ENCODE results near the gene RAB20. TPM values are rescaled to one million over a fixed set of nuclear protein-coding genes. Genes with fewer than 3 reads are reported as not detected.

RAB20 gene
- total and polyA plus RNA-seq, 9 of the 15 experiments (the other 6 are each of a cell fraction or from before 2014, with no cell fraction given) = 0.62 to 9.2 (median 5.4) TPM

DNA sequence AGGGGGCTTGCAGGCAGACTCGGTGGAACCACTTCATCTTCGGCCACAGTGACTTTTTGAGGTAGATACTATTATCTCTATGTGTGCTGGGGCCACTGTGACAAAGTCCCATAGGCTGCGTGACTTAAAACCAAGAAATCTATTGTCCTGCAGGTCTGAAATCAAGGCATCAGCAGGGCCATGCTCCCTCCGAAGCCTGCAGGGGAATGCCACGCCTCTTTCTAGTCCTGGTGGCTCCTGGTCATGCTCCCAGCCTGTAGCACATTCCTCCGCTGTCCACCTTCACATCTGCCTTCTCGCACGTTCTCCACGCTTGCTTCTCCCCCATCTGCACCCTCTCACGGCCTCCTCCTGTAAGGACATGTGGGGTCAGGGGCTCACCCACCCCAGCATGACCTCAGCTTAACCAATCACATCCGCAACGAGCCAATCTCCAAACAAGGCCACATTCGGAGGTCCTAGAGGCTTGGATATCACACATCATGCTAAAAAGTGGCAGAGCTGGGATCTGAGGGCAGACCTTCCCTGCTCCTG is 21.0 kb upstream of the RAB20 start:
- WGBS (ENCODE audit: insufficient coverage, low coverage, missing lambda C conversion rate) = 54% methylated on average over 11 of the region's 13 CpGs
- no peaks in the 10 kb centered on the region for H3K36me3 ChIP-seq (ENCODE audit: control insufficient read depth, insufficient read depth, low read length)
- no peak overlapping the region for H3K4me3 ChIP-seq
- no peaks in the 10 kb centered on the region for H3K9me1 ChIP-seq (ENCODE audit: control insufficient read depth, insufficient read depth, low read length)
- FAIRE-seq (no peak), DNase-seq (ENCODE audit: extremely low read depth in 1 of 4, low spot score in 3 of 4) (no peak), ATAC-seq (no peak)
- ChIA-PET CTCF (ENCODE audit: low intra/inter-chr PET ratio) (no interaction called here), POLR2A (no interaction called here)
- H4K20me1 ChIP-seq (replicated peaks; ENCODE audit: control insufficient read depth, insufficient read depth, low read length) = no peaks in the 10 kb centered on the region
- H3K4me1 ChIP-seq (replicated peaks in 1 of 2; ENCODE audit: control insufficient read depth in 2 of 2, insufficient read depth in 2 of 2, low read length in 2 of 2) = peaks cover 0 to 3% of the 10 kb centered on the region in 2 experiments; a peak in 4 of 5 replicates
- H3K27me3 ChIP-seq (ENCODE audit: control insufficient read depth in 2 of 2, insufficient read depth in 2 of 2, low read length in 2 of 2) = no peaks in the 10 kb centered on the region
- no peak overlapping the region for H3K4me2 ChIP-seq (ENCODE audit: insufficient read depth, low read length)
- H2AFZ ChIP-seq (ENCODE audit: low read depth, low read length) = no peak overlapping the region
- in situ Hi-C loops (cut with MboI) (no loop called here), intact Hi-C loops (cut with micrococcal nuclease) (no loop called here)
- no peak overlapping the region for H3K9ac ChIP-seq (ENCODE audit: insufficient read depth in 1 of 2, low read depth in 2 of 2, low read length in 2 of 2)
- H3K27ac ChIP-seq (ENCODE audit: extremely low read depth, low read depth, low read length) = no peak overlapping the region
- no TSS peak for BruUV-seq (replicated peaks)
- no peaks in the 10 kb centered on the region for H3K79me2 ChIP-seq (ENCODE audit: control insufficient read depth, insufficient read depth, low read length)
- no peaks in the 10 kb centered on the region for H3K9me3 ChIP-seq (replicated peaks; ENCODE audit: control insufficient read depth, insufficient read depth, low read depth, low read length)
- no peak for TF ChIP-seq CBX5 (IDR thresholded peaks at IDR 0.05; ENCODE audit: borderline replicate concordance, low read depth)
- TF ChIP-seq ZNF707 (CRISPR knock-in tag; conservative IDR thresholded peaks at IDR 0.05) = no peak
- no peak for TF ChIP-seq YBX1 (IDR thresholded peaks at IDR 0.05)
- TF ChIP-seq, protein P1, sequence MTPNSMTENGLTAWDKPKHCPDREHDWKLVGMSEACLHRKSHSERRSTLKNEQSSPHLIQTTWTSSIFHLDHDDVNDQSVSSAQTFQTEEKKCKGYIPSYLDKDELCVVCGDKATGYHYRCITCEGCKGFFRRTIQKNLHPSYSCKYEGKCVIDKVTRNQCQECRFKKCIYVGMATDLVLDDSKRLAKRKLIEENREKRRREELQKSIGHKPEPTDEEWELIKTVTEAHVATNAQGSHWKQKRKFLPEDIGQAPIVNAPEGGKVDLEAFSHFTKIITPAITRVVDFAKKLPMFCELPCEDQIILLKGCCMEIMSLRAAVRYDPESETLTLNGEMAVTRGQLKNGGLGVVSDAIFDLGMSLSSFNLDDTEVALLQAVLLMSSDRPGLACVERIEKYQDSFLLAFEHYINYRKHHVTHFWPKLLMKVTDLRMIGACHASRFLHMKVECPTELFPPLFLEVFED (CRISPR knock-in tag; conservative IDR thresholded peaks at IDR 0.05) = no peak
- no peak for TF ChIP-seq PTRF (tag; IDR thresholded peaks at IDR 0.05)
- TF ChIP-seq, protein P2, sequence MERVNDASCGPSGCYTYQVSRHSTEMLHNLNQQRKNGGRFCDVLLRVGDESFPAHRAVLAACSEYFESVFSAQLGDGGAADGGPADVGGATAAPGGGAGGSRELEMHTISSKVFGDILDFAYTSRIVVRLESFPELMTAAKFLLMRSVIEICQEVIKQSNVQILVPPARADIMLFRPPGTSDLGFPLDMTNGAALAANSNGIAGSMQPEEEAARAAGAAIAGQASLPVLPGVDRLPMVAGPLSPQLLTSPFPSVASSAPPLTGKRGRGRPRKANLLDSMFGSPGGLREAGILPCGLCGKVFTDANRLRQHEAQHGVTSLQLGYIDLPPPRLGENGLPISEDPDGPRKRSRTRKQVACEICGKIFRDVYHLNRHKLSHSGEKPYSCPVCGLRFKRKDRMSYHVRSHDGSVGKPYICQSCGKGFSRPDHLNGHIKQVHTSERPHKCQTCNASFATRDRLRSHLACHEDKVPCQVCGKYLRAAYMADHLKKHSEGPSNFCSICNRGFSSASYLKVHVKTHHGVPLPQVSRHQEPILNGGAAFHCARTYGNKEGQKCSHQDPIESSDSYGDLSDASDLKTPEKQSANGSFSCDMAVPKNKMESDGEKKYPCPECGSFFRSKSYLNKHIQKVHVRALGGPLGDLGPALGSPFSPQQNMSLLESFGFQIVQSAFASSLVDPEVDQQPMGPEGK (CRISPR knock-in tag; IDR thresholded peaks at IDR 0.05; ENCODE audit: borderline replicate concordance) = no peak
- TF ChIP-seq OTX1 (CRISPR knock-in tag; IDR thresholded peaks at IDR 0.05) = no peak
- no peak for TF ChIP-seq CEBPG (CRISPR knock-in tag; IDR thresholded peaks at IDR 0.05)
- no peak for TF ChIP-seq CEBPG (tag; conservative IDR thresholded peaks at IDR 0.05 in 1 of 2, IDR thresholded peaks at IDR 0.05 in 1 of 2)
- TF ChIP-seq, protein P3, sequence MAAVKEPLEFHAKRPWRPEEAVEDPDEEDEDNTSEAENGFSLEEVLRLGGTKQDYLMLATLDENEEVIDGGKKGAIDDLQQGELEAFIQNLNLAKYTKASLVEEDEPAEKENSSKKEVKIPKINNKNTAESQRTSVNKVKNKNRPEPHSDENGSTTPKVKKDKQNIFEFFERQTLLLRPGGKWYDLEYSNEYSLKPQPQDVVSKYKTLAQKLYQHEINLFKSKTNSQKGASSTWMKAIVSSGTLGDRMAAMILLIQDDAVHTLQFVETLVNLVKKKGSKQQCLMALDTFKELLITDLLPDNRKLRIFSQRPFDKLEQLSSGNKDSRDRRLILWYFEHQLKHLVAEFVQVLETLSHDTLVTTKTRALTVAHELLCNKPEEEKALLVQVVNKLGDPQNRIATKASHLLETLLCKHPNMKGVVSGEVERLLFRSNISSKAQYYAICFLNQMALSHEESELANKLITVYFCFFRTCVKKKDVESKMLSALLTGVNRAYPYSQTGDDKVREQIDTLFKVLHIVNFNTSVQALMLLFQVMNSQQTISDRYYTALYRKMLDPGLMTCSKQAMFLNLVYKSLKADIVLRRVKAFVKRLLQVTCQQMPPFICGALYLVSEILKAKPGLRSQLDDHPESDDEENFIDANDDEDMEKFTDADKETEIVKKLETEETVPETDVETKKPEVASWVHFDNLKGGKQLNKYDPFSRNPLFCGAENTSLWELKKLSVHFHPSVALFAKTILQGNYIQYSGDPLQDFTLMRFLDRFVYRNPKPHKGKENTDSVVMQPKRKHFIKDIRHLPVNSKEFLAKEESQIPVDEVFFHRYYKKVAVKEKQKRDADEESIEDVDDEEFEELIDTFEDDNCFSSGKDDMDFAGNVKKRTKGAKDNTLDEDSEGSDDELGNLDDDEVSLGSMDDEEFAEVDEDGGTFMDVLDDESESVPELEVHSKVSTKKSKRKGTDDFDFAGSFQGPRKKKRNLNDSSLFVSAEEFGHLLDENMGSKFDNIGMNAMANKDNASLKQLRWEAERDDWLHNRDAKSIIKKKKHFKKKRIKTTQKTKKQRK (IDR thresholded peaks at IDR 0.05; ENCODE audit: borderline replicate concordance, low read depth, low read length) = no peak
- TF ChIP-seq TEAD1 (CRISPR knock-in tag; IDR thresholded peaks at IDR 0.05) = no peak
- no peak for TF ChIP-seq POLR2B (IDR thresholded peaks at IDR 0.05; ENCODE audit: low read depth, partially characterized antibody)
